DMS 273 (cell line): ENCODE results near the gene MMAA.
"Not testable (repeated sequence)": the region's sequence is repeated elsewhere in the genome, so short reads cannot be mapped to it uniquely, and the experiment has no call there.

Source experiments
- DNase-seq: peaks from one replicate; lab custom pipeline; 2025; ENCODE audit not compliant: unreplicated experiment; lab: John Stamatoyannopoulos, UW

Gene MMAA

GRCh38 chr4:145618932-145619638, at the start of gene MMAA:
Gene MMAA (plus strand): TSS chr4:145619385. CDS start chr4:145639140, 19,755 bp downstream.
- peak; percentile 95 for DNase-seq

- DNase-seq = not testable (repeated sequence)
Observed at GRCh38 chr4:145574546-145574945, 44.6 kb upstream of the MMAA start.

GRCh38 chr4:145580906-145581305, 38.3 kb upstream of the MMAA start:
- no peak for DNase-seq

- DNase-seq = no peak
Observed at GRCh38 chr4:145583191-145584055, 35.8 kb upstream of the MMAA start.

- DNase-seq = no peak
Observed at GRCh38 chr4:145587088-145587754, 32.0 kb upstream of the MMAA start.

GRCh38 chr4:145589381-145589780, 29.8 kb upstream of the MMAA start:
- not testable (repeated sequence) for DNase-seq

- DNase-seq = no peak
Observed at GRCh38 chr4:145589916-145590702, 29.1 kb upstream of the MMAA start.

- no peak for DNase-seq
Observed at GRCh38 chr4:145602129-145602760, 16.9 kb upstream of the MMAA start.

GRCh38 chr4:145605941-145606340, 13.2 kb upstream of the MMAA start:
- DNase-seq = no peak

GRCh38 chr4:145609481-145610427, 9.4 kb upstream of the MMAA start:
- DNase-seq = peak; percentile 79

- DNase-seq = no peak
Observed at GRCh38 chr4:145613566-145614232, 5.5 kb upstream of the MMAA start.

GRCh38 chr4:145614233-145614610, 5.0 kb upstream of the MMAA start:
- no peak for DNase-seq

GRCh38 chr4:145618210-145618931, 814 bp upstream of the MMAA start:
- peak; percentile 52 for DNase-seq

GRCh38 chr4:145619639-145619996, 433 bp downstream of the MMAA start:
- peak; percentile 70 for DNase-seq

GRCh38 chr4:145622067-145622466, 2.9 kb downstream of the MMAA start:
- DNase-seq = not testable (repeated sequence)

- no peak for DNase-seq
Observed at GRCh38 chr4:145623831-145624230, 4.6 kb downstream of the MMAA start.

GRCh38 chr4:145625677-145626622, 6.8 kb downstream of the MMAA start:
- no peak for DNase-seq
